Heart left ventricle (tissue), 16 donors: ENCODE measurements around the gene TOP3B. TPM values are rescaled to one million over a fixed set of nuclear protein-coding genes. Genes with fewer than 3 reads are reported as not detected.

Experiments used
- ATAC-seq, 4 donors: fragments of 200-7000 bp; cut with Tn5 transposase; one replicate each; pipeline ENCODE4 v1.9.1; 2020 to 2022; ENCODE audit warnings: moderate library complexity in 4 of 4, mild to moderate bottlenecking in 3 of 4, moderate number of reproducible peaks in 1 of 4
- DNase-seq, 5 donors: peaks; one replicate each; pipeline ENCODE4 v3.0.0-alpha.2; 2020
- H3K27ac ChIP-seq, 12 donors: fragments of 200-600 bp; sonication (generic) in 4 of 12; one replicate each; pipeline versions ENCODE4 v1.5.0 to v1.8.0; 2016 to 2022; ENCODE audit warnings: mild to moderate bottlenecking in 2 of 12
- H3K27me3 ChIP-seq, 9 donors: fragments of 200-600 bp; sonication (generic) in 2 of 9; one replicate each; pipeline versions ENCODE4 v1.5.1 to v1.8.0; 2016 to 2022; ENCODE audit warnings: mild to moderate bottlenecking in 3 of 9
- H3K36me3 ChIP-seq, 9 donors: fragments of 200-600 bp; sonication (generic) in 2 of 9; one replicate each; pipeline versions ENCODE4 v1.5.0 to v1.8.0; 2018 to 2022; ENCODE audit warnings: mild to moderate bottlenecking in 2 of 9
- H3K4me1 ChIP-seq, 12 donors: fragments of 200-600 bp; sonication (generic) in 4 of 12; one replicate each; pipeline versions ENCODE4 v1.5.0 to v1.8.0; 2016 to 2022; ENCODE audit warnings: mild to moderate bottlenecking in 3 of 12
- H3K4me3 ChIP-seq, 12 donors: fragments of 200-600 bp; sonication (generic) in 4 of 12; one replicate each; pipeline versions ENCODE4 v1.5.0 to v1.8.0; 2017 to 2022; ENCODE audit warnings: mild to moderate bottlenecking in 9 of 12, moderate library complexity in 4 of 12
- H3K9me3 ChIP-seq, 12 donors: fragments of 200-600 bp; sonication (generic) in 4 of 12; one replicate each; pipeline versions ENCODE4 v1.5.0 to v1.8.0; 2016 to 2022; ENCODE audit warnings: mild to moderate bottlenecking in 1 of 12
- CTCF ChIP-seq, 12 donors: fragments of 200-600 bp; sonication (generic) in 4 of 12; IDR thresholded peaks; one replicate each; pipeline versions ENCODE4 v1.5.0 to v1.8.0; 2018 to 2022; ENCODE audit warnings: antibody characterized with exemption in 12 of 12, mild to moderate bottlenecking in 5 of 12
- POLR2A ChIP-seq, 2 donors: fragments of 450-650 bp; IDR thresholded peaks; one replicate each; pipeline ENCODE4 v1.6.1; 2017; ENCODE audit warnings: antibody characterized with exemption in 2 of 2, mild to moderate bottlenecking in 2 of 2, moderate library complexity in 2 of 2
- WGBS, 4 donors: extraction: QIAGEN DNeasy Blood & Tissue Kit in 2 of 4; methylation state at CpG; one replicate each; pipeline versions ENCODE4 v1.1.5 to v1.1.7; 2013 to 2018; 5-methylcytosine and 5-hydroxymethylcytosine counted together
- intact Hi-C, 10 donors: fragments of 100-400 bp; cut with DNase I; formaldehyde crosslinking; loops; one replicate each; pipeline versions ENCODE4 v1.11.1 to v1.14.2; 2022
- polyA plus RNA-seq, 2 donors: library from polyadenylated mRNA; stranded (reverse); fragments of 200-250 nt; gene quantifications; one replicate each; pipeline ENCODE4 v1.2.3, GENCODE V29; 2013
- total RNA-seq, 9 donors: library from RNA; depleted of rRNA in 2 of 9; stranded (reverse); fragments of >200 nt in 2 of 9; fragmentation: NEBNext Ultra II Directional in 3 of 9; extraction: Animal tissue kit (Norgen Biotek cat#: 25700) in 3 of 9; gene quantifications; one replicate each; pipeline versions ENCODE4 v1.1.0 to v1.2.4, GENCODE V29; 2016 to 2023
- donor health status: ischemic (EF 13 %, LVEDD 7.1; RV severe dilation, severe dysfunction).
- donor health status: healthy with polysubstance abuse.
- donor health status: DM: no; HTN: yes; CAD: no.
- donor health status: DM: no; HTN: no; CAD: no.
- donor health status: ischemic (EF 25% LVEDD 6.9; RV normal size, moderate dysfunction).
- donor health status: ischemic (EF 25% LVEDD 5.7; RV mildly dilated, moderate dysfunction).
- donor health status: healthy.
- donor health status: DM: yes; HTN: yes; CAD: no.
- donor health status: ischemic (EF 35%, LVEDD 5.7; RV mildly dilated, moderate dysfunction).
- donor health status: nonischemic (EF 11% LVEDD 7.7; RV severe dilation, severe dysfunction).
- donor health status: DM: yes; HTN: yes; CAD: no.
- donor health status: PGD.
- donor health status: ischemic (EF 29% LVEDD 5.4; RV normal size, mild dysfunction).
- donor health status: nonischemic (EF 23%, LVEDD 6.1; RV moderate dilation, normal function).

The TOP3B gene
- total and polyA plus RNA-seq, 11 donors = 9.5 to 12.9 (median 11.1) TPM

GRCh38 chr22:21922370-21923162 is 60.0 kb downstream of the TOP3B start:
- ATAC-seq (no peak), DNase-seq (no peak)
- Histone ChIP-seq H3K27me3 (no peaks in the 10 kb centered on the region), H3K36me3 (peaks cover 0 to 64% (median 53%) of the 10 kb centered on the region in 9 donors), H3K27ac (no peak overlapping the region), H3K9me3 (no peaks in the 10 kb centered on the region), H3K4me3 (no peak overlapping the region), H3K4me1 (peaks cover 0 to 13% (median under 1%) of the 10 kb centered on the region in 12 donors)
- TF ChIP-seq CTCF (IDR thresholded peaks at IDR 0.05) (no peak), POLR2A (IDR thresholded peaks at IDR 0.05) (no peak)
- WGBS, 4 donors = 92 to 95% (median 94%) methylated on average over 11 to 20 of the region's 20 CpGs
- intact Hi-C loops = loop anchor here in 1 of 10 donors (10.0 kb wide), 1 partner anchor 48 kb away; no protein-coding TSS in a partner anchor

GRCh38 chr22:21921729-21922128 is 60.9 kb downstream of the TOP3B start:
- H3K9me3 ChIP-seq = no peaks in the 10 kb centered on the region
- no peak for TF ChIP-seq CTCF (IDR thresholded peaks at IDR 0.05)
- no peak for TF ChIP-seq POLR2A (IDR thresholded peaks at IDR 0.05)
- H3K27me3 ChIP-seq = no peaks in the 10 kb centered on the region
- intact Hi-C loops = loop anchor here in 1 of 10 donors (10.0 kb wide), 1 partner anchor 47 kb away; no protein-coding TSS in a partner anchor
- no peak for DNase-seq
- no peak overlapping the region for H3K27ac ChIP-seq
- H3K4me1 ChIP-seq = peaks cover 0 to 13% (median 6%) of the 10 kb centered on the region in 12 donors
- H3K4me3 ChIP-seq = no peak overlapping the region
- H3K36me3 ChIP-seq = peaks cover 0 to 56% (median 49%) of the 10 kb centered on the region in 9 donors
- WGBS, 4 donors = 75 to 80% (median 77%) methylated on average over 8 of the region's 8 CpGs
- no peak for ATAC-seq

- Histone ChIP-seq H3K4me3 (no peak overlapping the region), H3K27me3 (no peaks in the 10 kb centered on the region), H3K4me1 (peaks cover 0 to 15% (median 6%) of the 10 kb centered on the region in 12 donors), H3K36me3 (peaks cover 0 to 51% (median 45%) of the 10 kb centered on the region in 9 donors), H3K27ac (no peak overlapping the region), H3K9me3 (no peaks in the 10 kb centered on the region)
- 86 to 91% (median 87%) methylated on average over 9 to 13 of the region's 13 CpGs for WGBS, 4 donors
- intact Hi-C loops = loop anchor here in 1 of 10 donors (10.0 kb wide), 1 partner anchor 46 kb away; no protein-coding TSS in a partner anchor
- DNase-seq = no peak
- TF ChIP-seq CTCF (IDR thresholded peaks at IDR 0.05) (no peak), POLR2A (IDR thresholded peaks at IDR 0.05) (no peak)
- ATAC-seq = no peak
These were observed 61.3 kb downstream of the TOP3B start for GRCh38 chr22:21921184-21921721.
